Thyroid gland (tissue), 4 donors: ENCODE results near the gene TMEM184C.

Experiments
- CTCF ChIP-seq, 6 experiments: fragments of 200-600 bp in 3 of 6; fragments of 450-650 bp in 3 of 6; sonication (generic) in 3 of 6; IDR thresholded peaks; one replicate each; pipeline ENCODE4 v1.5.1; 2016 to 2019; ENCODE audit warnings: antibody characterized with exemption in 6 of 6, mild to moderate bottlenecking in 2 of 6, inconsistent platforms in 1 of 6, moderate library complexity in 1 of 6
- POLR2A ChIP-seq, 2 donors: fragments of 450-650 bp; IDR thresholded peaks; one replicate each; pipeline ENCODE4 v1.6.1; 2017; ENCODE audit warnings: antibody characterized with exemption in 2 of 2, mild to moderate bottlenecking in 2 of 2, moderate library complexity in 1 of 2

- TF ChIP-seq CTCF (IDR thresholded peaks at IDR 0.05) (no peak), POLR2A (IDR thresholded peaks at IDR 0.05) (no peak)
Observed at GRCh38 chr4:147648656-147649055, 31.5 kb downstream of the TMEM184C start.
